ENCODE data around the gene AP3B1.

GRCh38 chr5:78286290-78286689 lies 8.2 kb downstream of the AP3B1 start:
- TF ChIP-seq CTCF (conservative IDR thresholded peaks at IDR 0.05 in 1 of 2, IDR thresholded peaks at IDR 0.05 in 1 of 2; ENCODE audit: low read depth in 1 of 2, low read length in 2 of 2) (no peak), EZH2 (IDR thresholded peaks at IDR 0.05; ENCODE audit: low read length, missing control alignments) (no peak)

Measured in fibroblast of lung (primary cell).